ENCODE measurements around the gene ITGAE. TPM values are rescaled to one million over a fixed set of nuclear protein-coding genes. Genes with fewer than 3 reads are reported as not detected.

The ITGAE gene
- total RNA-seq, 4 donors from 2014 or later: 5.7 to 40.5 (median 26.9) TPM

- Histone ChIP-seq H3K27ac (peak within 1 kb of the TSS; percentile 91 to 99 (median 96)), H3K4me1 (peaks cover 25 to 66% (median 35%) of the 10 kb centered on the region in 3 donors), H3K9me3 (no peaks in the 10 kb centered on the region), H3K36me3 (peaks cover 13 to 34% (median 15%) of the 10 kb centered on the region in 3 donors), H3K4me3 (peak within 1 kb of the TSS; percentile 96 to 100 (median 98)), H3K27me3 (no peaks in the 10 kb centered on the region)
- peak in 1 of 6 experiments; percentile 13 for TF ChIP-seq CTCF (IDR thresholded peaks at IDR 0.05)
- peak in 3 of 4 donors; percentile 76 to 98 (median 96) for TF ChIP-seq POLR2A (IDR thresholded peaks at IDR 0.05)
- intact Hi-C loops (cut with DNase I): no loop called here
- 0% methylated on average over 2 to 6 of the region's 89 CpGs for WGBS, 2 donors
- DNase-seq: peak; percentile 88
Measured at GRCh38 chr17:3668279-3669084, 132.5 kb downstream of the ITGAE start, which contains the start of the genes EMC6 and TAX1BP3. EMC6 (plus strand) TSS chr17:3668812; CDS start chr17:3669147, 335 bp downstream. TAX1BP3 (minus strand) TSS chr17:3668578; CDS start chr17:3668526, 52 bp downstream.

DNA sequence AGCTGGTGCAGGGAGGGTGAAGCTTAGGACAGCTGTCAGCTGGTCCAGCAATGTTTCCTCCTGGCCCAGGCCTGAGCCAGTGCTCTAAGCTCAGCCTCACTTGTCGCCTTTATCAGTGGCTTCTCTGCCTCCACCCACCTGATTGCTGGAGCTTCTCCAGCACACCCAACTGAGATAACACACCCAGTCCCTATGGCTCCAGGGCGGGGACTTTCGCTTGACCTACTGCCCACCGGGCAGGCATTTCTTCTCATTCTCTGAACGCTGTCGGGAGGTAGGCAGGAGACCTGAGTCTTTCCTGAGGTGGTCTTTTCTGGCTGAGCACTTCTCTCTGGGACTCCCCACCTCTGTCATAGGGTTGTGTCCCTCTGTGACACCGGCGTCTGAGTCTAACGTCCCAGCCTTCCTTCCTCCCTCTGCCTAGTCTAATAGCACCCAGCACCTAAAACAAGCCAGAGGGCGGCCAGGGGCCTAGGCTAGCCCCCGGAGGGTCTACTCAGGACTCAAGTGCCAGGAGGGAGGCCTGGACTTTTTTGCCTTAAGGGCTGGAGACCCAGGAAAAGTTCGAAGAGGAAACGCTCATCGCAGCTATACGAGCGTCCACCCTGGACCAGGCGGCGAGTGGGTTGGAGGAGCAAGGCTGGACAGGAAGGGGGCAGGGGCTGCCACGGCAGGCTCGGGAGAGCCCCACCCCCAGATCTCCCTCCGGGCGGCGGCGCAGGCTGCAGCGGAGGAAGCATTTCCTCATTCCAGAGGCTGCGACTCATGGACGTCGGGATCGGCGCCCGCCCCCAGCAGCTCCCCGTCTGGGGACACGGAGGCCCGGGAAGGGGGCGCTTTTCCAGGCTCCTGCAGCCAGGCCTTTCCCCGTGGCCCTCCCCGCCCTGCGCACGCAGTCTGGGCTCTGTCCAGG lies 133.4 kb downstream of the ITGAE start:
- Histone ChIP-seq H3K27me3 (no peaks in the 10 kb centered on the region), H3K36me3 (peaks cover 18 to 43% (median 18%) of the 10 kb centered on the region in 3 donors), H3K4me1 (peaks cover 25 to 70% (median 35%) of the 10 kb centered on the region in 3 donors), H3K9me3 (no peaks in the 10 kb centered on the region), H3K27ac (peak overlapping the region; percentile 91 to 99 (median 96)), H3K4me3 (peak overlapping the region; percentile 96 to 100 (median 98))
- intact Hi-C loops (cut with DNase I): no loop called here
- 1 to 9% methylated on average over 10 to 25 of the region's 39 CpGs for WGBS, 2 donors
- no peak for DNase-seq
- no peak for TF ChIP-seq CTCF (IDR thresholded peaks at IDR 0.05)
- TF ChIP-seq POLR2A (IDR thresholded peaks at IDR 0.05): no peak

- DNase-seq: no peak
- Histone ChIP-seq H3K27ac (peak overlapping the region; percentile 84 to 99 (median 94)), H3K36me3 (peaks cover 18 to 50% (median 20%) of the 10 kb centered on the region in 3 donors), H3K4me3 (peak overlapping the region; percentile 96 to 100 (median 98)), H3K27me3 (no peaks in the 10 kb centered on the region), H3K9me3 (no peaks in the 10 kb centered on the region), H3K4me1 (peaks cover 25 to 71% (median 35%) of the 10 kb centered on the region in 3 donors)
- TF ChIP-seq POLR2A (IDR thresholded peaks at IDR 0.05): no peak
- no peak for TF ChIP-seq CTCF (IDR thresholded peaks at IDR 0.05)
- WGBS, 2 donors: 49 to 68% methylated on average over 3 to 4 of the region's 6 CpGs
- intact Hi-C loops (cut with DNase I): no loop called here
Measured at GRCh38 chr17:3666516-3666915, 134.5 kb downstream of the ITGAE start.

DNA sequence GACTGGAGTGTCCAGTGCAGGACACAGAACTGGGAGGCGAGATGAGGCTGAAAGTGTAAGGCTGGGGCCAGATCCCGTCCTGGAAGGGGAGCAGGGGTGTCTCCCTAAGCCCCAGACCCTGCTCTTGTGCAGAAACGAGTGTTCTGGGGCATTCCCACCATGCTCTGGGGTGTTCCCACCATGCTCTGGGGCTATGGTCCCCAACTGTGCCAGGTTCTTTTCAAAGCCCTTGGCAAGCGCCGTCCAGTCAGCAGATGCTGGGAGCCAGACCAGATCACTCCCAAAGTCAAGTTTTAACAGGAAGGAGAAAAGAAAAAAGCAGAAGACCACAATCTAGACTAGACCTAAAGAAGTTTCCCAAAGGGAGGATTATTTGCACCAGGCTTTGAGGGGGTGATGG lies 135.2 kb downstream of the ITGAE start:
- Histone ChIP-seq H3K27me3 (no peaks in the 10 kb centered on the region), H3K36me3 (peaks cover 18 to 50% (median 26%) of the 10 kb centered on the region in 3 donors), H3K9me3 (no peaks in the 10 kb centered on the region), H3K4me3 (peak overlapping the region; percentile 96 to 100 (median 98)), H3K27ac (peak overlapping the region; percentile 84 to 99 (median 94)), H3K4me1 (peaks cover 25 to 75% (median 35%) of the 10 kb centered on the region in 3 donors)
- no peak for DNase-seq
- WGBS, 2 donors: 45 to 54% methylated on average over 4 to 5 of the region's 5 CpGs
- TF ChIP-seq CTCF (IDR thresholded peaks at IDR 0.05): no peak
- TF ChIP-seq POLR2A (IDR thresholded peaks at IDR 0.05): no peak
- intact Hi-C loops (cut with DNase I): no loop called here

Other genes with a start within 250 kb of the ITGAE start
- 1 to 10 TPM in 1 of 4 donors, under 1 TPM in 2, not detected in 1; 0.76 to 1.8 (median 0.99) TPM for gene TRPV3, start 243.4 kb downstream of the ITGAE start, total RNA-seq
- 1 to 10 TPM; 1.4 to 3.4 (median 1.8) TPM for gene TRPV1, start 191.8 kb downstream of the ITGAE start, total RNA-seq
- gene SHPK, start 164.9 kb downstream of the ITGAE start, total RNA-seq: 10 to 100 TPM; 10.8 to 16.8 (median 14.3) TPM
- gene CTNS, start 164.4 kb downstream of the ITGAE start, total RNA-seq: 10 to 100 TPM in 2 of 4 donors, 1 to 10 TPM in 2; 5.9 to 14.3 (median 9.8) TPM
- gene TAX1BP3, start 132.6 kb downstream of the ITGAE start, total RNA-seq: 100 to 1,000 TPM; 185 to 371 (median 293) TPM
- gene EMC6, start 132.4 kb downstream of the ITGAE start, total RNA-seq: 10 to 100 TPM; 14.5 to 26.3 (median 19.0) TPM
- 1 to 10 TPM in 1 of 4 donors, under 1 TPM in 2, not detected in 1; 0.38 to 1.1 (median 0.97) TPM for gene P2RX5, start 105.0 kb downstream of the ITGAE start, total RNA-seq
- 1 to 10 TPM; 1.4 to 5.4 (median 3.0) TPM for gene HASPIN, start 77.3 kb downstream of the ITGAE start, total RNA-seq
- 10 to 100 TPM; 12.1 to 26.1 (median 17.1) TPM for gene NCBP3, start 45.1 kb upstream of the ITGAE start, total RNA-seq
- gene CAMKK1, start 91.9 kb upstream of the ITGAE start, total RNA-seq: 1 to 10 TPM; 3.3 to 9.5 (median 3.8) TPM
- gene P2RX1, start 115.3 kb upstream of the ITGAE start, total RNA-seq: 10 to 100 TPM in 1 of 4 donors, 1 to 10 TPM in 3; 1.2 to 13.0 (median 2.1) TPM
- 1 to 10 TPM; 2.7 to 9.9 (median 5.3) TPM for gene ATP2A3, start 163.2 kb upstream of the ITGAE start, total RNA-seq